Duodenal mucosa (tissue), 2 donors: ENCODE measurements around the gene ALDOC.

Experiments used
- H3K27ac ChIP-seq: one replicate; pipeline ENCODE4 v1.7.0; 2013; ENCODE audit warnings: low read depth, low read length
- H3K27me3 ChIP-seq, 2 donors: one replicate each; pipeline ENCODE4 v1.7.0; 2013; ENCODE audit warnings: low read length in 2 of 2, control low read depth in 1 of 2; ENCODE audit not compliant: insufficient read depth in 2 of 2, control insufficient read depth in 1 of 2
- H3K36me3 ChIP-seq, 2 donors: one replicate each; pipeline ENCODE4 v1.7.0; 2013; ENCODE audit warnings: low read length in 2 of 2, control low read depth in 1 of 2; ENCODE audit not compliant: insufficient read depth in 2 of 2, control insufficient read depth in 1 of 2
- H3K4me1 ChIP-seq, 2 donors: one replicate each; pipeline ENCODE4 v1.7.0; 2013; ENCODE audit warnings: low read length in 2 of 2, control low read depth in 1 of 2; ENCODE audit not compliant: insufficient read depth in 2 of 2, control insufficient read depth in 1 of 2
- H3K4me3 ChIP-seq, 2 donors: one replicate each; pipeline ENCODE4 v1.7.0; 2013; ENCODE audit warnings: low read length in 2 of 2, low read depth in 1 of 2
- H3K9ac ChIP-seq, 2 donors: one replicate each; pipeline ENCODE4 v1.7.0; 2013; ENCODE audit warnings: low read length in 2 of 2, low read depth in 1 of 2
- H3K9me3 ChIP-seq, 2 donors: one replicate each; pipeline ENCODE4 v1.7.0; 2013; ENCODE audit warnings: low read length in 2 of 2, control low read depth in 1 of 2; ENCODE audit not compliant: control insufficient read depth in 1 of 2

ALDOC gene

DNA sequence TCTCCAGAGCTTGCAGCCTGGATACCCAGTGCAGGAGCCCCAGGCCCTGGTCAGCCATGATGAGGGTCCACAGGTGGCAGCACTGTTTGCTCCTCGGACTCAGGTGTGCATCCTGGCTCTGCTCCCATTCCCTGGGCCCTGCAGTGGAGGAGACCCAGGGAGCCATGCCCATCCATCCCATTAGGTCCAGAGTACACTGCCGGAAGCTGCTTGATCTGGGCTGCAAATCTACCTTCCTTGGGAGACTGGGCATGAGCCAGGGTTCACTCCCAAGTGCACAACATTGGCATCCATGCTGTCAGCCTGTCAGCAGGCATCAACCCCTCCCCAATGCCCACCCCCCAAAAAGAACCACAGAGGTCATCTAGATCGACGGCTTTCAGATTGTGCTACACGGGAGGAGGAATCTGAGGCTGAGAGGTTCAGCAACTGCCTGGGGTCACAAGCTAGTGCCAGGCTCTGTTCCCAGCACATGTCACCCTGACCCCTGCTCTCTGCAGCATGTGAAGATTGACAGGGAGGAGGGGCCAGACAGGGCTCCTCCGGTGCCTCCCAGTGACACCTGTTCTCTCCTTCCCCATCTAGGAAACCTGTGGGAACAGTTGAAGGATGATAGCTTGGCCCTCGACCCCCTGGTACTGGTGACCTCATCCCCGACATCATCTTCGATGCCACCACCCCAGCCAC, 40.0 kb downstream of the ALDOC start:
- Histone ChIP-seq H3K27me3 (no peaks in the 10 kb centered on the region), H3K36me3 (no peaks in the 10 kb centered on the region), H3K4me1 (peaks cover 19 to 25% of the 10 kb centered on the region in 2 donors), H3K9me3 (no peaks in the 10 kb centered on the region), H3K9ac (no peak overlapping the region), H3K27ac (no peak overlapping the region), H3K4me3 (no peak overlapping the region)

- H3K36me3 ChIP-seq = no peaks in the 10 kb centered on the region
- peaks cover 0 to 3% of the 10 kb centered on the region in 2 donors for H3K27me3 ChIP-seq
- no peaks in the 10 kb centered on the region for H3K9me3 ChIP-seq
- H3K27ac ChIP-seq = no peak overlapping the region
- no peak overlapping the region for H3K4me3 ChIP-seq
- H3K4me1 ChIP-seq = peaks cover 19 to 25% of the 10 kb centered on the region in 2 donors
- H3K9ac ChIP-seq = no peak overlapping the region
These were observed 41.8 kb downstream of the ALDOC start for GRCh38 chr17:28534740-28535375.

DNA sequence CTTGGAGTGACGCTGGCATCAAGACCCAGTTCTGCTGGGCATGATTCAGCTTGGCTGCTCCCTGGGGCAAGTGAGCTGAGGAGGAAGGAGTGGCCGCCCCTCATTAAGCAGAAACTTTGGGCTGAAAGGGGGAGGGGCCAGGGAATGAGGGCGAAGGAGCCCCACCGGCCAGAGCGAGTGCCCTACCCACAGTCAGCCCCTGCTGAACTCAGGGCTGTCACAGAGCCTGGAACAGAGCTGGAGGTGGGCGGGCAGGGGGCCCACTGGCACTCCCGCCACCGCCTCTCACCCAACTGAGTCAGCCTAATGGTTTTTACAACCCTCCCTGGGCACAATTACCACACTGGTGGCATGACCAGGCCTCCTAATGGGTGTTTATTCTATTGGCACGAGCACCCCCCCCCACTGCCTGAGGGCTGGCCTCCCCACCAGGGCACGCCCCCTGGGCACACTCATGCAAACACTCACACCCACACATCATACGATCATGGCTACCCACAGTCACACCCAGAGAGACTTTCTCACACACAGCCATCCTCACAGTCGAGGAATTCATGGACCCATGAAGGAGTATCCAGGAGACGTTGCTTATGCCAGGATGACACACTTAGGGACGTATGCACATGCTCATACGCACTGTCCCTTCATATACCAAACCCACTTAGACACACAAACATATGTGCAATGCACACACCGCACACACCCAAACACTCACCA, 43.4 kb downstream of the ALDOC start:
- Histone ChIP-seq H3K9me3 (no peaks in the 10 kb centered on the region), H3K36me3 (no peaks in the 10 kb centered on the region), H3K9ac (no peak overlapping the region), H3K27ac (no peak overlapping the region), H3K4me3 (no peak overlapping the region), H3K4me1 (peaks cover 19 to 26% of the 10 kb centered on the region in 2 donors), H3K27me3 (peaks cover 0 to 3% of the 10 kb centered on the region in 2 donors)

DNA sequence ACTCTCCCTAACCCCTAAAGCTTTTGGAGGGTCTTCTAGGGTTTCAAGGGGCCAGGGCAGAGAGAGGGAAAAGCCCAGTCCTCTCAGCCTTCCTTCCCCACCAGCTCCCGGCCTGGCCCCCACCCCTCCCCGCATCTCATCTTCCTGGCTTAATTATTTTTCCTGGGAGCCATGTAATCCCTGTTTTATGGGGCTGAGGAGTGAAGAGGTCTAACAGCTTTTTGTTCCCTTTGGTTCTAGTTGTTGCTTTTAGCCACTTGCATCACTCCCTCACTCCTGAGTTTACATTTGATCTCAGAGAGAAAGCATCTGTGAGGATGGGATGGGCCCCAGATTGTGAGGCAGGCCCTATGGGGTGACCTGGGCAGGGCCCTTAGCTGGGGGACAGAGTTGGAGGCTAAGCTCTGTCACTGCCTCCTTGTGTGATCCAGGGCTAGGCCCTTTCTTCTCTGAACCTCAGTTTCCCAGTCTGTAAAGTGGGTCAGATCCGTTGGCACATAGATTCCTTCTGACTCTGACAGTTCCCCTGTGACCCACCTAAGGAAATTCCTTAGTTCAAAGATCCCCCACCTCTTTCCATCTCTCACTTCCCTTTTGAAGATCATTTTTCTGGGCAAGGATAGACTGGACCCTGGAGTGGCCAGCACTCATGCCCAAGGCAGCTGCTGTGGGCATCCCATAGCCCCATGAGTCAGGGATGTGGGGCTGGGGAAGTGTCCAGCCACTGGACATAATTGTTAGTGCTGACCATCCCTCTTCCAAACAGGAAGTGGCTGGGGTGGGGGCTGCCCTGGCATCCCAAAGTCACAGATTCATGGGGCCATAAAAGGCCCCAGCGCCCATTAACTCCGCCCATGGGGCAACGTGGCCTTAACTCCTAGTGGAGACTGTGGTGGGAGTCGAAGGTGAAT, 44.4 kb downstream of the ALDOC start:
- Histone ChIP-seq H3K36me3 (no peaks in the 10 kb centered on the region), H3K27ac (no peak overlapping the region), H3K4me1 (peaks cover 16 to 35% of the 10 kb centered on the region in 2 donors), H3K9me3 (no peaks in the 10 kb centered on the region), H3K4me3 (no peak overlapping the region), H3K27me3 (peaks cover 0 to 3% of the 10 kb centered on the region in 2 donors), H3K9ac (no peak overlapping the region)

DNA sequence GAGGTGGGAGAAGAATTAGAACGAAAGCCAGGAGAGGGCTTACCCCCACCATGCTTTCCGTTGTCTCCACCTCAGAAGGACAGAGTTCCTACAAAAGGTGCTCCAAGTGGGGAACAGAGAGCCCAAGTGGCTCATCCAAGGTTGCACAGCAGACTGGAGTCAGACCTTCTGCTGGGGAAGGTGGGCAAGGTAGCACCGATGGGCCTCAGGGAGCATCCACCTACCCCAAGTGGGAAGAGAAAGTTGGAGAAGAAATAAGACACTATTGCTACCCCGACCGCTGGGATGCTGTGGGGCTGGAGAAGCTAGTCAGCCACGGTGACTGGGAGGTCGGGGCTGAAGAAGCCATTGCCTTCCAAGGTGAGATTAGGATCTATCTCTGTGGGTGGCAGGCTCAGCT, 45.8 kb downstream of the ALDOC start:
- no peak overlapping the region for H3K27ac ChIP-seq
- H3K9me3 ChIP-seq = no peaks in the 10 kb centered on the region
- H3K36me3 ChIP-seq = no peaks in the 10 kb centered on the region
- no peak overlapping the region for H3K4me3 ChIP-seq
- no peak overlapping the region for H3K9ac ChIP-seq
- peaks cover 13 to 31% of the 10 kb centered on the region in 2 donors for H3K4me1 ChIP-seq
- peaks cover 0 to 3% of the 10 kb centered on the region in 2 donors for H3K27me3 ChIP-seq

DNA sequence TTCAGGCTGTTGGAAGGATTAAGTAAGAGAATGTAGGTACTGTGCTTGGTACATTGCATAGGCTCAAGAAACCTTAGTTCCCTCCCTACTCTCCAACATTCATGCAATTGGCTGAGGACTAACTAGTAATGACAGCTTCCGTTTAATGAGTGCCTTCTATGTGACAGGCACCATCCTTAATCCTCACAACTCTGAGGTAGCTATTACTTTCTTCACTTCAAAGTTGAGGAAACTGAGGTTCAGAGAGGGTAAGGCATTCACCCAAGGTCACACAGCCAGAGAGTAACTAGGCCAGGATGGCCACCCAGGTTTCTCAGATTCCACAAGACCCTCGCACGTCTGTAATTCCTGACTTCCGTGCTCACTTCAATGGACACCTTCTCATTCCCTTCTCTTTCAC, 46.4 kb downstream of the ALDOC start:
- H3K4me1 ChIP-seq = peaks cover 16 to 37% of the 10 kb centered on the region in 2 donors
- no peak overlapping the region for H3K9ac ChIP-seq
- no peaks in the 10 kb centered on the region for H3K36me3 ChIP-seq
- H3K4me3 ChIP-seq = no peak overlapping the region
- H3K9me3 ChIP-seq = no peaks in the 10 kb centered on the region
- H3K27ac ChIP-seq = no peak overlapping the region
- peaks cover 0 to 3% of the 10 kb centered on the region in 2 donors for H3K27me3 ChIP-seq

DNA sequence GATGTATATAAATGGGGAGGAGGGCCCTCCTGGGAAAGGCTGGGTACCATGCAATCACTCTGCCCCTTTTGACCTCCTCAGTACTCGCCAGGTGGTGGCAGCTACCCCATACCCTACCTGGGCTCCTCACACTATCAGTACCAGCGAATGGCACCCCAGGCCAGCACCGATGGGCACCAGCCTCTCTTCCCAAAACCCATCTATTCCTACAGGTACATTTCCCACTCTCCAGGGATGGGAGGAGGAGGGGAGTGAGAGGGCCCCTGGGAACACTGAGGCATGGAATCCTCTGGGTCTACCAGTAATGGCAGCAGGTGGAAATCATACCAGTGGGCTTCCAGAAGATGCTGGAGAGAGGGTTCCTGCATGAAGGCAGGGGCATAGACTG, 47.7 kb downstream of the ALDOC start:
- Histone ChIP-seq H3K27me3 (peaks cover 0 to 3% of the 10 kb centered on the region in 2 donors), H3K4me1 (peaks cover 18 to 42% of the 10 kb centered on the region in 2 donors), H3K9ac (no peak overlapping the region), H3K4me3 (no peak overlapping the region), H3K9me3 (no peaks in the 10 kb centered on the region), H3K27ac (no peak overlapping the region), H3K36me3 (no peaks in the 10 kb centered on the region)

GRCh38 chr17:28528327-28529012, 48.2 kb downstream of the ALDOC start:
- Histone ChIP-seq H3K27ac (no peak overlapping the region), H3K9me3 (no peaks in the 10 kb centered on the region), H3K4me1 (peaks cover 18 to 42% of the 10 kb centered on the region in 2 donors), H3K9ac (no peak overlapping the region), H3K27me3 (peaks cover 0 to 3% of the 10 kb centered on the region in 2 donors), H3K4me3 (no peak overlapping the region), H3K36me3 (no peaks in the 10 kb centered on the region)

DNA sequence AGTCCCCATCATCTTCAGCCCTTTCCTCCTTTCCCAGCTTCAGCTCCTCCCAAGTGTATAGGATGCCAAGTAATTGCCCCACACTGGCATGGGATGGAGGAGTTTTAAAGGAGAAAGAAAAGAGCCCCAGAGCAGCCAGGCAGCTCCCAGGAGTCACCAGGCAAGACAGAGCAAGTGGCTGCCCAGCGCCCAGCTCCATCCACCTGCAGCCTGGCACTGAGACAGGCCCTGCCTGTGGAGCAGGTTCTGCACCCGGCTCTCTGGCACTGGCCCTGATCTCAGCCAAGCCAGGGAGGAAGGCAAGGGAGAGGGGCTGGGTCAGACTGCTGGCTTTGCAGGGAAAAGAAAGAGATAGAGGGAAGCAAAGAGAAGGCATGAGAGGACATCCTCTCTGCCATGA, 48.8 kb downstream of the ALDOC start:
- no peak overlapping the region for H3K9ac ChIP-seq
- no peaks in the 10 kb centered on the region for H3K36me3 ChIP-seq
- no peaks in the 10 kb centered on the region for H3K9me3 ChIP-seq
- H3K4me3 ChIP-seq = no peak overlapping the region
- no peak overlapping the region for H3K27ac ChIP-seq
- peaks cover 12 to 37% of the 10 kb centered on the region in 2 donors for H3K4me1 ChIP-seq
- H3K27me3 ChIP-seq = peaks cover 0 to 3% of the 10 kb centered on the region in 2 donors
